Measurements from ENCODE around the gene FMNL3. TPM values are rescaled to one million over a fixed set of nuclear protein-coding genes. Genes with fewer than 3 reads are reported as not detected.

Gene FMNL3
- total and polyA plus RNA-seq, 2 of the 13 experiments (the other 11 are each of a cell fraction or from before 2014, with no cell fraction given) = 0.44 to 1.1 TPM

DNA sequence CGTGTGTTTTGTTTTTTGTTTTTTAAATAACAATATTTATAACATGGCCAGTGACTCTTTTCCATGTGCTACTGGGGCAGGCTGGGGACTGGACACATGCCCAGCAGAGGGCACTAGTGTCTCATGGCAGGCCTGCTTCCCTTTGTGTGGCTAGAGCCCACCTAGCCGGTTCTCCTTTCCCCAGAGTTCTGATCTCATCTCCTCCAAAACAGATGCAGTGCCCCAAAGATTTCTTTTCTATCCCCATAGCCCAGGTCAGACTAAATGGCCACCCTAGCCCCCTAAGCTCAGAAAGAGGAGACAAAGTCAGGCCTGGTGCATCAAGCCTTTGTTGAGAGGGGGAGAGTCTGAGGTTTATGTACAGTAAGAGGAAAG lies 62.6 kb downstream of the FMNL3 start (continued):
- TF ChIP-seq, protein P1, sequence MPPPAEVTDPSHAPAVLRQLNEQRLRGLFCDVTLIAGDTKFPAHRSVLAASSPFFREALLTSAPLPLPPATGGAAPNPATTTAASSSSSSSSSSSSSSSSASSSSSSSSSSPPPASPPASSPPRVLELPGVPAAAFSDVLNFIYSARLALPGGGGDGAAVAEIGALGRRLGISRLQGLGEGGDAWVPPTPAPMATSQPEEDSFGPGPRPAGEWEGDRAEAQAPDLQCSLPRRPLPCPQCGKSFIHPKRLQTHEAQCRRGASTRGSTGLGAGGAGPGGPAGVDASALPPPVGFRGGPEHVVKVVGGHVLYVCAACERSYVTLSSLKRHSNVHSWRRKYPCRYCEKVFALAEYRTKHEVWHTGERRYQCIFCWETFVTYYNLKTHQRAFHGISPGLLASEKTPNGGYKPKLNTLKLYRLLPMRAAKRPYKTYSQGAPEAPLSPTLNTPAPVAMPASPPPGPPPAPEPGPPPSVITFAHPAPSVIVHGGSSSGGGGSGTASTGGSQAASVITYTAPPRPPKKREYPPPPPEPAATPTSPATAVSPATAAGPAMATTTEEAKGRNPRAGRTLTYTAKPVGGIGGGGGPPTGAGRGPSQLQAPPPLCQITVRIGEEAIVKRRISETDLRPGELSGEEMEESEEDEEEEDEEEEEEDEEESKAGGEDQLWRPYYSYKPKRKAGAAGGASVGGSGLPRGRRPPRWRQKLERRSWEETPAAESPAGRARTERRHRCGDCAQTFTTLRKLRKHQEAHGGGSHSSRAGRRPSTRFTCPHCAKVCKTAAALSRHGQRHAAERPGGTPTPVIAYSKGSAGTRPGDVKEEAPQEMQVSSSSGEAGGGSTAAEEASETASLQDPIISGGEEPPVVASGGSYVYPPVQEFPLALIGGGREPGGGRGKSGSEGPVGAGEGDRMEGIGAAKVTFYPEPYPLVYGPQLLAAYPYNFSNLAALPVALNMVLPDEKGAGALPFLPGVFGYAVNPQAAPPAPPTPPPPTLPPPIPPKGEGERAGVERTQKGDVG (CRISPR knock-in tag; IDR thresholded peaks at IDR 0.05; ENCODE audit: borderline replicate concordance) = no peak
- TF ChIP-seq ZBTB7B (CRISPR knock-in tag; IDR thresholded peaks at IDR 0.05) (no peak), FOXJ3 (CRISPR knock-in tag; IDR thresholded peaks at IDR 0.05; ENCODE audit: borderline replicate concordance) (no peak), KLF6 (CRISPR knock-in tag; IDR thresholded peaks at IDR 0.05) (no peak), STAG1 (CRISPR knock-in tag; IDR thresholded peaks at IDR 0.05) (peak; percentile 88), PHF21A (CRISPR knock-in tag; IDR thresholded peaks at IDR 0.05) (no peak), PTBP1 (IDR thresholded peaks at IDR 0.05; ENCODE audit: low read depth, low read length, poor library complexity, severe bottlenecking) (no peak), HOXA3 (CRISPR knock-in tag; IDR thresholded peaks at IDR 0.05) (no peak), IKZF1 (IDR thresholded peaks at IDR 0.05) (no peak), RFX1 (IDR thresholded peaks at IDR 0.05) (no peak), ZNF879 (CRISPR knock-in tag; IDR thresholded peaks at IDR 0.05) (no peak), ZBTB3 (CRISPR knock-in tag; IDR thresholded peaks at IDR 0.05; ENCODE audit: borderline replicate concordance, low read depth) (no peak), ZNF468 (CRISPR knock-in tag; IDR thresholded peaks at IDR 0.05) (no peak), HNRNPH1 (optimal IDR thresholded peaks at IDR 0.05; ENCODE audit: low read depth, low read length) (no peak), TEAD3 (CRISPR knock-in tag; optimal IDR thresholded peaks at IDR 0.05; ENCODE audit: borderline replicate concordance) (no peak)
- TF ChIP-seq, protein P2, sequence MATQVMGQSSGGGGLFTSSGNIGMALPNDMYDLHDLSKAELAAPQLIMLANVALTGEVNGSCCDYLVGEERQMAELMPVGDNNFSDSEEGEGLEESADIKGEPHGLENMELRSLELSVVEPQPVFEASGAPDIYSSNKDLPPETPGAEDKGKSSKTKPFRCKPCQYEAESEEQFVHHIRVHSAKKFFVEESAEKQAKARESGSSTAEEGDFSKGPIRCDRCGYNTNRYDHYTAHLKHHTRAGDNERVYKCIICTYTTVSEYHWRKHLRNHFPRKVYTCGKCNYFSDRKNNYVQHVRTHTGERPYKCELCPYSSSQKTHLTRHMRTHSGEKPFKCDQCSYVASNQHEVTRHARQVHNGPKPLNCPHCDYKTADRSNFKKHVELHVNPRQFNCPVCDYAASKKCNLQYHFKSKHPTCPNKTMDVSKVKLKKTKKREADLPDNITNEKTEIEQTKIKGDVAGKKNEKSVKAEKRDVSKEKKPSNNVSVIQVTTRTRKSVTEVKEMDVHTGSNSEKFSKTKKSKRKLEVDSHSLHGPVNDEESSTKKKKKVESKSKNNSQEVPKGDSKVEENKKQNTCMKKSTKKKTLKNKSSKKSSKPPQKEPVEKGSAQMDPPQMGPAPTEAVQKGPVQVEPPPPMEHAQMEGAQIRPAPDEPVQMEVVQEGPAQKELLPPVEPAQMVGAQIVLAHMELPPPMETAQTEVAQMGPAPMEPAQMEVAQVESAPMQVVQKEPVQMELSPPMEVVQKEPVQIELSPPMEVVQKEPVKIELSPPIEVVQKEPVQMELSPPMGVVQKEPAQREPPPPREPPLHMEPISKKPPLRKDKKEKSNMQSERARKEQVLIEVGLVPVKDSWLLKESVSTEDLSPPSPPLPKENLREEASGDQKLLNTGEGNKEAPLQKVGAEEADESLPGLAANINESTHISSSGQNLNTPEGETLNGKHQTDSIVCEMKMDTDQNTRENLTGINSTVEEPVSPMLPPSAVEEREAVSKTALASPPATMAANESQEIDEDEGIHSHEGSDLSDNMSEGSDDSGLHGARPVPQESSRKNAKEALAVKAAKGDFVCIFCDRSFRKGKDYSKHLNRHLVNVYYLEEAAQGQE (IDR thresholded peaks at IDR 0.05; ENCODE audit: borderline replicate concordance in 1 of 2, low read depth in 1 of 2, low read length in 2 of 2) = no peak
- TF ChIP-seq, protein P3, sequence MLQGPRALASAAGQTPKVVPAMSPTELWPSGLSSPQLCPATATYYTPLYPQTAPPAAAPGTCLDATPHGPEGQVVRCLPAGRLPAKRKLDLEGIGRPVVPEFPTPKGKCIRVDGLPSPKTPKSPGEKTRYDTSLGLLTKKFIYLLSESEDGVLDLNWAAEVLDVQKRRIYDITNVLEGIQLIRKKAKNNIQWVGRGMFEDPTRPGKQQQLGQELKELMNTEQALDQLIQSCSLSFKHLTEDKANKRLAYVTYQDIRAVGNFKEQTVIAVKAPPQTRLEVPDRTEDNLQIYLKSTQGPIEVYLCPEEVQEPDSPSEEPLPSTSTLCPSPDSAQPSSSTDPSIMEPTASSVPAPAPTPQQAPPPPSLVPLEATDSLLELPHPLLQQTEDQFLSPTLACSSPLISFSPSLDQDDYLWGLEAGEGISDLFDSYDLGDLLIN (CRISPR knock-in tag; IDR thresholded peaks at IDR 0.05; ENCODE audit: borderline replicate concordance) = no peak
- TF ChIP-seq, protein P4, sequence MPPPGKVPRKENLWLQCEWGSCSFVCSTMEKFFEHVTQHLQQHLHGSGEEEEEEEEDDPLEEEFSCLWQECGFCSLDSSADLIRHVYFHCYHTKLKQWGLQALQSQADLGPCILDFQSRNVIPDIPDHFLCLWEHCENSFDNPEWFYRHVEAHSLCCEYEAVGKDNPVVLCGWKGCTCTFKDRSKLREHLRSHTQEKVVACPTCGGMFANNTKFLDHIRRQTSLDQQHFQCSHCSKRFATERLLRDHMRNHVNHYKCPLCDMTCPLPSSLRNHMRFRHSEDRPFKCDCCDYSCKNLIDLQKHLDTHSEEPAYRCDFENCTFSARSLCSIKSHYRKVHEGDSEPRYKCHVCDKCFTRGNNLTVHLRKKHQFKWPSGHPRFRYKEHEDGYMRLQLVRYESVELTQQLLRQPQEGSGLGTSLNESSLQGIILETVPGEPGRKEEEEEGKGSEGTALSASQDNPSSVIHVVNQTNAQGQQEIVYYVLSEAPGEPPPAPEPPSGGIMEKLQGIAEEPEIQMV (CRISPR knock-in tag; IDR thresholded peaks at IDR 0.05; ENCODE audit: low read depth) = no peak
- TF ChIP-seq, protein P5, sequence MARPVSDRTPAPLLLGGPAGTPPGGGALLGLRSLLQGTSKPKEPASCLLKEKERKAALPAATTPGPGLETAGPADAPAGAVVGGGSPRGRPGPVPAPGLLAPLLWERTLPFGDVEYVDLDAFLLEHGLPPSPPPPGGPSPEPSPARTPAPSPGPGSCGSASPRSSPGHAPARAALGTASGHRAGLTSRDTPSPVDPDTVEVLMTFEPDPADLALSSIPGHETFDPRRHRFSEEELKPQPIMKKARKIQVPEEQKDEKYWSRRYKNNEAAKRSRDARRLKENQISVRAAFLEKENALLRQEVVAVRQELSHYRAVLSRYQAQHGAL (CRISPR knock-in tag; IDR thresholded peaks at IDR 0.05; ENCODE audit: not compliant biosample characterization) = no peak
